Endothelial cell (in vitro differentiated cells): Measurements from ENCODE around the gene TREML2. TPM values are rescaled to one million over a fixed set of nuclear protein-coding genes. Genes with fewer than 3 reads are reported as not detected.

Experiments used
- DNase-seq: peaks from one replicate; pipeline ENCODE4 v3.0.0; 2021; ENCODE audit warnings: low spot score
- H3K27ac Mint-ChIP-seq: one replicate; pipeline ENCODE4 v1.8.0; 2021; ENCODE audit warnings: mixed read lengths, inconsistent platforms; ENCODE audit not compliant: unreplicated experiment
- H3K27me3 Mint-ChIP-seq: one replicate; pipeline ENCODE4 v1.8.0; 2021; ENCODE audit warnings: mild to moderate bottlenecking, moderate library complexity, mixed read lengths, inconsistent platforms; ENCODE audit not compliant: unreplicated experiment
- H3K36me3 Mint-ChIP-seq: one replicate; pipeline ENCODE4 v1.8.0; 2021; ENCODE audit warnings: mild to moderate bottlenecking, low read depth, mixed read lengths, inconsistent platforms; ENCODE audit not compliant: unreplicated experiment
- H3K4me1 Mint-ChIP-seq: one replicate; pipeline ENCODE4 v1.8.0; 2021; ENCODE audit warnings: mild to moderate bottlenecking, mixed read lengths, inconsistent platforms; ENCODE audit not compliant: unreplicated experiment
- H3K4me3 Mint-ChIP-seq: one replicate; pipeline ENCODE4 v1.8.0; 2021; ENCODE audit warnings: mild to moderate bottlenecking, mixed read lengths, inconsistent platforms; ENCODE audit not compliant: unreplicated experiment
- H3K9me3 Mint-ChIP-seq: one replicate; pipeline ENCODE4 v1.8.0; 2021; ENCODE audit warnings: mixed read lengths, inconsistent platforms; ENCODE audit not compliant: unreplicated experiment
- CTCF ChIP-seq: fragments of 200-600 bp; sonication (generic); IDR thresholded peaks from one replicate; pipeline ENCODE4 v1.5.0; 2021; ENCODE audit warnings: antibody characterized with exemption; ENCODE audit not compliant: unreplicated experiment
- total RNA-seq: library from RNA; stranded (reverse); fragmentation: NEBNext Ultra II Directional; extraction: Animal tissue kit (Norgen Biotek cat#: 25700); gene quantifications from one replicate; pipeline ENCODE4 v1.2.1, GENCODE V29; 2021; ENCODE audit not compliant: unreplicated experiment

TREML2 gene
- total RNA-seq, 1 donor from 2014 or later, result 0.10 TPM

GRCh38 chr6:41153451-41153850, 47.5 kb downstream of the TREML2 start:
- H3K36me3 Mint-ChIP-seq, result peaks cover 6% of the 10 kb centered on the region
- H3K27me3 Mint-ChIP-seq, result peaks cover 12% of the 10 kb centered on the region
- DNase-seq, result no peak
- no peak overlapping the region for H3K4me3 Mint-ChIP-seq
- no peak for TF ChIP-seq CTCF
- no peaks in the 10 kb centered on the region for H3K9me3 Mint-ChIP-seq
- H3K4me1 Mint-ChIP-seq, result peaks cover 22% of the 10 kb centered on the region
- H3K27ac Mint-ChIP-seq, result no peak overlapping the region

- Mint-ChIP-seq H3K9me3 (no peaks in the 10 kb centered on the region), H3K4me1 (peaks cover 28% of the 10 kb centered on the region), H3K27me3 (peaks cover 8% of the 10 kb centered on the region), H3K27ac (no peak overlapping the region), H3K36me3 (peaks cover 4% of the 10 kb centered on the region), H3K4me3 (no peak overlapping the region)
- no peak for DNase-seq
- no peak for TF ChIP-seq CTCF
Observed at GRCh38 chr6:41150671-41151070, 50.3 kb downstream of the TREML2 start.

- Mint-ChIP-seq H3K4me1 (peaks cover 18% of the 10 kb centered on the region), H3K9me3 (no peaks in the 10 kb centered on the region), H3K36me3 (peaks cover 4% of the 10 kb centered on the region), H3K27me3 (peaks cover 9% of the 10 kb centered on the region), H3K4me3 (no peak overlapping the region), H3K27ac (no peak overlapping the region)
- DNase-seq, result no peak
- no peak for TF ChIP-seq CTCF
Observed at GRCh38 chr6:41147917-41148316, 53.0 kb downstream of the TREML2 start.

Other genes with a start within 250 kb of the TREML2 start
- gene UNC5CL, start 161.9 kb downstream of the TREML2 start, total RNA-seq, result 0.59 TPM
- not detected for gene TSPO2, start 158.7 kb downstream of the TREML2 start, total RNA-seq
- not detected for gene APOBEC2, start 147.9 kb downstream of the TREML2 start, total RNA-seq
- 20.5 TPM for gene OARD1, start 128.8 kb downstream of the TREML2 start, total RNA-seq
- gene NFYA, start 128.2 kb downstream of the TREML2 start, total RNA-seq, result 39.7 TPM
- gene TREML1, start 46.8 kb downstream of the TREML2 start, total RNA-seq, result 2.3 TPM
- gene TREM2, start 38.0 kb downstream of the TREML2 start, total RNA-seq, result not detected
- 0.15 TPM for gene TREML4, start 27.2 kb upstream of the TREML2 start, total RNA-seq
- gene TREM1, start 85.5 kb upstream of the TREML2 start, total RNA-seq, result 0.38 TPM
- not detected for gene NCR2, start 134.5 kb upstream of the TREML2 start, total RNA-seq